Stimulated activated effector memory CD8-positive, alpha-beta T cell treated with anti-CD3 and anti-CD28 coated beads, Interleukin-12 subunit alpha, Interleukin-12 subunit beta, amount 100 ng/mL, for 72 hours (primary cell): ENCODE results near the gene PTPRC.

ENCODE experiments used
- ATAC-seq: fragments of 150-1000 bp; cut with Tn5 transposase; 2 replicates; pipeline ENCODE4 v1.10.0; 2021
- DNase-seq, 2 donors: peaks; one replicate each; pipeline ENCODE4 v3.0.0; 2021 to 2022; ENCODE audit warnings: low spot score in 2 of 2
- H3K27ac Mint-ChIP-seq: one replicate; pipeline ENCODE4 v1.8.0; 2022; ENCODE audit warnings: mild to moderate bottlenecking, mixed read lengths
- H3K36me3 Mint-ChIP-seq: one replicate; pipeline ENCODE4 v1.8.0; 2022; ENCODE audit warnings: mild to moderate bottlenecking, mixed read lengths
- H3K4me1 Mint-ChIP-seq: one replicate; pipeline ENCODE4 v1.8.0; 2022; ENCODE audit warnings: mixed read lengths
- H3K4me3 Mint-ChIP-seq: one replicate; pipeline ENCODE4 v1.8.0; 2022; ENCODE audit warnings: mild to moderate bottlenecking, mixed read lengths
- H3K9me3 Mint-ChIP-seq: one replicate; pipeline ENCODE4 v1.8.0; 2022; ENCODE audit warnings: mixed read lengths

PTPRC gene

DNA sequence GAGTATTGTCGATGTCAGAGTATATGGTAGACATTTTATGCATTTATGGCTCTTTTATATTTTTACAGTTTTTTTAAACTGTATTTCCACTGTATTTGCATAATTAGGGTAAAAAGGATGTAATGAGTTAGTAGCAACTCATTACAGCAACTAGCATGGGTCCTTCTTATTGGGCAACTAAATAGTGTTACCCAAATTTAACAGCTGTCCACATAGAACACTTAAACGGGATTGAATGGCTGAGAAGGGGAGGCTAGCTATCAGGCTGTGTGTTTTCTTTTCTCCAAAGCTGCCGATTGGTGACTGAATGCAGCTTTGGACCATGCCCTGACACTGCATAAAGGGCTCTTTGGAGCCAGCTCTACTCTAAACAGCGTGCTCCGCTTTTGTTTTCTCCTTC is 75.4 kb downstream of the PTPRC start:
- ATAC-seq (no peak), DNase-seq (no peak)
- H3K4me3 Mint-ChIP-seq: no peak overlapping the region
- H3K36me3 Mint-ChIP-seq: no peaks in the 10 kb centered on the region
- H3K4me1 Mint-ChIP-seq: peaks cover 32% of the 10 kb centered on the region
- H3K9me3 Mint-ChIP-seq: no peaks in the 10 kb centered on the region
- H3K27ac Mint-ChIP-seq: peak overlapping the region; percentile 66

DNA sequence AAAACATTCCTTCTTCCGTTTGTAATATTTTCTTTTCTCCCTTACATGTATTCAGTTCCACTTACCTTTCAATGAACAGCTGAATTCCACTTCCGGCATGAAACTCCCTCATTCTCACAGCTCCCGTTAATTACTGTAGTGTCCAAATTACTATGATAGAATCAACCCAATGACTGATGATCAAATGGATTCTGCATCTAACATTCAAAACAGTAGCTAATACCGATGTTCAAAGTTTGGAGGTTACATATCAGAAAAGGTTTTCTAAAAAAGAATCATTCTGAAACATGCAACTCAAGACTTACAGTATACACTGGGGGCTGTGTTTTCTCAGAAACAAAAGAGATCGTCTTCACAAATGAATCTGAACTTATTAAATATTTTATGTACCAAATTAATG is 77.2 kb downstream of the PTPRC start:
- ATAC-seq (peak; percentile 81), DNase-seq (no peak)
- no peaks in the 10 kb centered on the region for H3K36me3 Mint-ChIP-seq
- peak overlapping the region; percentile 24 for H3K4me3 Mint-ChIP-seq
- no peaks in the 10 kb centered on the region for H3K9me3 Mint-ChIP-seq
- peak overlapping the region; percentile 35 for H3K27ac Mint-ChIP-seq
- peaks cover 37% of the 10 kb centered on the region for H3K4me1 Mint-ChIP-seq

DNA sequence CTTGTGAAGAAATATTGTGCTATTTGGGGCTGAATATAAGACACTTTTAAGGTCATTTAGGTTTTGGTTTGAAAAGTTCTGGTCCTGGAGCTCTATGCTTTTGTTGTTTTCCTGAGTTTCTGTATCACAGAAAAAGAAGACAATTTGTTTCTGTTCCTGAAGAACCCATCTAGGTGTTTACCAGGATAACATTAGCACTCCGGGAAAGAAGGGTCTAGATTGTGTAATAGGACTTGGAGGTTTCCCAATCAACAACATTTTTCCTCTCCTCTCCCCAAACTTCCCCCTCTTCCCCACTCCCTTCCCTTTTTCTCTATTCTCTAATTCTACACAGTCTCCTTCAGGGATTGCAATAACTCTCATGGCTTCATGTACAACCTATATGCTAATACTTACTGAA is 78.7 kb downstream of the PTPRC start:
- Mint-ChIP-seq H3K27ac (peak overlapping the region; percentile 1), H3K4me1 (peaks cover 33% of the 10 kb centered on the region), H3K36me3 (no peaks in the 10 kb centered on the region), H3K4me3 (no peak overlapping the region), H3K9me3 (no peaks in the 10 kb centered on the region)
- DNase-seq (no peak), ATAC-seq (no peak)

DNA sequence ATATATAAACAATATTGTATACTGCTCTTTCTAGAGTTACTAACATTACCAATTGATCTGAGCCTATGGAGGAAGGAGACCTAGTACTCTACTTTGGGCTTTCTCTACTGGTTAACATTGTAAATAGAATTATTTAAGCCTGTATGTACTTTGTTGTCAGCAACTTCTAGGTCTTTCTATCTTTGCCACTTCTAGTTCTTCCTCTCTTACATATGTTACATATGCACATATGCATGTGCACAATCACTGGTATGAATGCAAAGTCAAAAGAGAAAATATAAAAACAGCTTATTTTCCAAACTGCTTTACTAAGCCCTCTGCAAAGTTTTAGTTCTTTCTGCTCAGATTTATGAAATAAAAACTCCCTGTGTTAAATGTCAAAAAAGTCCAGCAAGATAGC is 84.3 kb downstream of the PTPRC start:
- H3K9me3 Mint-ChIP-seq: no peaks in the 10 kb centered on the region

DNA sequence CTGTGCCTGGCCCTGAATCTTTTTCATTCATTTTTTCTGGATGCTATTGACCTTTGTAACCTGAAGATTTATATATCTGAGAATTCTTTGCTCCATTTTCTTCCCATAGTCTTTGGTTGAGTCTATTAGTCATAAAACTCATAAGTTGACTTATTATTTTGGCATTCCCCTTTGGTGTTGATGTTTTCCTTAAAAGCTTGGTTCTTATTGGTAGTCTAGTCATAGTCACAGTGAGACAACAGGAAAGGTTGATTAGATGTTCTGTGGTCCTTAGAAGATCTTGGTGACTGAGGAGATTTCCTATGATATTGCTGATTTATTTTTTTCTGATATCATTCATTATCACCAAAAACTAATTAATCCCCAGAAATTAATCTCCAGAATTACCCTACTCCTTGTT is 86.2 kb downstream of the PTPRC start:
- H3K4me1 Mint-ChIP-seq: peaks cover 46% of the 10 kb centered on the region
- no peaks in the 10 kb centered on the region for H3K9me3 Mint-ChIP-seq
- ATAC-seq: peak; percentile 42
- H3K36me3 Mint-ChIP-seq: no peaks in the 10 kb centered on the region
- DNase-seq: no peak
- no peak overlapping the region for H3K4me3 Mint-ChIP-seq
- peak overlapping the region; percentile 77 for H3K27ac Mint-ChIP-seq

More for the DNA sequence above, 84.3 kb downstream of the PTPRC start:
- DNase-seq (no peak), ATAC-seq (no peak)
- Mint-ChIP-seq H3K4me1 (peaks cover 40% of the 10 kb centered on the region), H3K27ac (peak overlapping the region; percentile 77), H3K4me3 (no peak overlapping the region), H3K36me3 (no peaks in the 10 kb centered on the region)

DNA sequence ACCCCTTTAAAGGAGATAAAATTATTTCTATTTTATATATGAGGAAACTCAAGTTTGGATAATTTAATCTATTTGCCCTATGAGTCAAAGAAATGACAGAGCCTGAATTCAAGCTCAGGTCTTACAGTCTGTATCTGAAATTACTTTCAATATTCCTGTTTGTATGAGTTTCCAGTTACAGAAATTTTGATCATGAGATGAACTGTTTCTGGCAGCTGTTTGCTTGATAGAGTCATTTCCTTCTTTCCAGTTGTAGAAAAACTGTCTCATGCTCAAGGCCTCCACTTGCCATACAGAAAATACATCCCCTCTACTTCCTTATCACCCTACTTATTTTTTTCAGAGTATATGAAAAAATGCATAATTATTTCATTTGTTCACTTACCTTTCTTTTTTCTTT is 87.6 kb downstream of the PTPRC start:
- no peaks in the 10 kb centered on the region for H3K36me3 Mint-ChIP-seq
- ATAC-seq (peak; percentile 66), DNase-seq (no peak)
- no peaks in the 10 kb centered on the region for H3K9me3 Mint-ChIP-seq
- H3K4me1 Mint-ChIP-seq: peaks cover 43% of the 10 kb centered on the region
- H3K4me3 Mint-ChIP-seq: no peak overlapping the region
- H3K27ac Mint-ChIP-seq: peak overlapping the region; percentile 77

DNA sequence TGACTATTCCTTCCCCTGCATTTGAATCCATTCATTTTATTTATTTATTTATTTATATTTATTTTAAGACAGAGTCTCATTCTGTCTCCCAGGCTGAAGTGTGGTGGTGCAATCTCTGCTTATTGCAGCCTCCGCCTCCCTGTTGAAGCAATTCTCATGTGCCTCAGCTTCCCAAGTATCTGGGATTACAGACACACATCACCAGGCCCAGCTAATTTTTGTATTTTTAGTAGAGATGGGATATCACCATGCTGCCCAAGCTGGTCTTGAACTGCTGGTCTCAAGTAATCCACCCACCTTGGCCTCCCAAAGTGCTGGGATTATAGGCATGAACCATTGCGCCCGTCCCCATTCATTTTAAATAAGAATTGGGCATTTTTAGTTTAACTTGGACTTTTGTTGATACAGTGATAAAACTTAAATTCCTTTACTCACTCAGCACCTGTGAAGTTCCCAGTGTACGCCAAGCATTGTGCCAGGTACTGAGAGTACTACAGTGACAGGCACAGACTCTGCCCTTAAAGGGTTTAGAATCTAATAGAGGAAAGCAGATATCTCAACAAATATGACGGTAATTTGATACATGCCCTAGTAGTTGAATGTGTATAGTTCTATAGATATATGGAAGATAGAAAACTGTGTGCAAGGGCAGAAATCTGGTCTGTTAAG is 90.5 kb downstream of the PTPRC start:
- ATAC-seq: no peak
- H3K4me1 Mint-ChIP-seq: peaks cover 54% of the 10 kb centered on the region
- no peaks in the 10 kb centered on the region for H3K36me3 Mint-ChIP-seq
- no peak for DNase-seq
- peak overlapping the region; percentile 81 for H3K27ac Mint-ChIP-seq
- no peak overlapping the region for H3K4me3 Mint-ChIP-seq
- no peaks in the 10 kb centered on the region for H3K9me3 Mint-ChIP-seq

DNA sequence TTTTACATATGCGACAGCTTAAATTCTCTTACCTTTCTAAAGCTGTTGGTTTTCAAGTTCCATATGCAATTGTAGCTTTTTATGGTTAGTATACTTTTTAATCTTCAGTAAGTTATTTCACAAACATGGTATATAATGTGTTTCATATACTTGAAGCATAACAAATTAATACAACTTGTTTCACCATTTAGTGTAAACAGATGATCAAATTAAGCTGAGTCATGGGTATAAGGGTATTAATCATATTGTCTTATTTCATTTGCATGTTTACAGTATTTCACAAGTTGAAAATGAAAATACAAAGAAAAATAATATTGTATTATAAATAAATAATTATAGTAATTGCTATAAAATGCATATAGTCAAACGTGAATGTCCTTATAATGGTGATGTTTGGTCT is 92.1 kb downstream of the PTPRC start:
- Mint-ChIP-seq H3K4me3 (no peak overlapping the region), H3K27ac (no peak overlapping the region), H3K4me1 (peaks cover 50% of the 10 kb centered on the region), H3K9me3 (no peaks in the 10 kb centered on the region), H3K36me3 (no peaks in the 10 kb centered on the region)
- ATAC-seq (no peak), DNase-seq (no peak)

DNA sequence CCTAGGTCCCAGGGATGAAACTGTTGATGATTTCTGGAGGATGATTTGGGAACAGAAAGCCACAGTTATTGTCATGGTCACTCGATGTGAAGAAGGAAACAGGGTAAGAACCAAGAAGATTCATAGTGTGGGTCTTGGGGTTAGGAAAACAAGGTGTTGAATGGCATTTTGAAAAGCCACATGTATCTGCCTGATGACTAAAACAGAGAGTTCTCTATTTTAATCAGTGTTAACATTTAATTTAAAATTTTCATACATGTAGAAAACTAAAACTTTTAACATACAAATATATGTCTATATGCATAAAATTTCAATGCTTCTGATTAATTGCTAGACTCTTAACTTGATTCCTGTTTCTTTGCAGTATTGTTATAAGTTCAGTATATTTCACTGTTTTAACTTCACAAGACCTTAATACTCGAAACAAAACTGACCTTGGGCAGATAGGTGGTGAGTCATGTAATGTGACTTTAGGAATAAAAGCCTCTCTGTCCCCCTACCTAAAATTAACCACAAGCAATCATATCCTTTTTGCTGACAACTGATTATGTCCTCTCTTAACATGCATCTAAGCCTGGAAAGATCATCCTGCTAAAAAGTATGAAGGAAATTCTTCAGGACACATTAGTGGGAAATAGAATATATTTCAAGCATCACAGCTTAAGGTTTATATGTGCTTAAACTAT is 95.6 kb downstream of the PTPRC start:
- peak; percentile 97 for ATAC-seq
- Mint-ChIP-seq H3K9me3 (peaks cover 3% of the 10 kb centered on the region), H3K36me3 (no peaks in the 10 kb centered on the region)

DNA sequence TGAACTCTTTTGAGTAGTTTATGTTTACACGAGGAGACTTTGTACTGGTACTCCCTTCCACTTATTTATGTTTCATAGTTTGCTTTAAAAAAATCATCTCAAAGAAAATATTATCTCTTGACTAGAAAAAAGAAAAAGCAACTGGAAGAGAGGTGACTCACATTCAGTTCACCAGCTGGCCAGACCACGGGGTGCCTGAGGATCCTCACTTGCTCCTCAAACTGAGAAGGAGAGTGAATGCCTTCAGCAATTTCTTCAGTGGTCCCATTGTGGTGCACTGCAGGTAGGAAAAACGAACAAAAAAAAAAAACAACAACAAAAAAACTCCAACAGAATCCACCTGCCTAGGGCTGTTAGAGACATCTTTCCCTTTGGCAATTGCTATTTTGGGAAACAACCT is 102.9 kb downstream of the PTPRC start:
- no peaks in the 10 kb centered on the region for H3K36me3 Mint-ChIP-seq
- H3K4me1 Mint-ChIP-seq: peaks cover 25% of the 10 kb centered on the region
- no peak for DNase-seq
- no peaks in the 10 kb centered on the region for H3K9me3 Mint-ChIP-seq
- ATAC-seq: no peak
- H3K27ac Mint-ChIP-seq: no peak overlapping the region
- H3K4me3 Mint-ChIP-seq: no peak overlapping the region

More for the DNA sequence above, 95.6 kb downstream of the PTPRC start:
- Mint-ChIP-seq H3K27ac (peak overlapping the region; percentile 85), H3K4me1 (peaks cover 51% of the 10 kb centered on the region), H3K4me3 (peak overlapping the region; percentile 11)
- no peak for DNase-seq

DNA sequence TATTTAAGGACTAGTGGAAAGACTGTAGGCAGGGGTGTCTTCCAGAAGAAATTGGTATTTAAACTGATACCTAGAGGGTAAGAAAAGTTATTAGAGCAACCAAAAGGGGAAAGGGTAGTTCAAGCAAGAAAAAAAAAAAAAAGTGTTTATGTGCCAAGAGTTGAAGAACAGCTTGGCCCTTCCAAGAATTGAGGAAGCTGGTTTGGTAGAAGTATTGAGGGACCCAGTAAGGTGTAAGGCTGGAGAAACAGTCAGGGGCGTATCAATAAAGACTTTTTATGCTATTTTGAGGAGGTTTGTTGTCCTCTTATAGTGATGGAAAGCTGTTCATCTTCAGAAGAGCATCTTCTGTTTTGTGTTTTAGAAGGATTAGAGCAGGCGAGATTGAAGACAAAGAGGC is 108.3 kb downstream of the PTPRC start:
- H3K27ac Mint-ChIP-seq: no peak overlapping the region

DNA sequence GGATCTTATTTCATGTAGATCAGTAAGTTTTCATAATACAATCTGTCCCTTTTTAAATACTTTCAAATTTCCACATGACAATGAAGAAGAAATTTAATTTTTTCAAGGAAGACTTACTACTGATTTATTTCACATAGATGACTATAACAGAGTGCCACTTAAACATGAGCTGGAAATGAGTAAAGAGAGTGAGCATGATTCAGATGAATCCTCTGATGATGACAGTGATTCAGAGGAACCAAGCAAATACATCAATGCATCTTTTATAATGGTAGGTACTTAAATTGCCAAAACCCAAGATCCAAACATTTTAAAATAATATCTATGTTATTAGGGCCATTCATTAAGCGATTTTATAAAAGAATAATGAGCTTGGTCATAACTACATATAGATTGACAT is 110.4 kb downstream of the PTPRC start:
- DNase-seq (no peak), ATAC-seq (peak; percentile 94)
- peaks cover 12% of the 10 kb centered on the region for H3K4me1 Mint-ChIP-seq
- H3K36me3 Mint-ChIP-seq: no peaks in the 10 kb centered on the region
- H3K4me3 Mint-ChIP-seq: no peak overlapping the region
- no peak overlapping the region for H3K27ac Mint-ChIP-seq
- no peaks in the 10 kb centered on the region for H3K9me3 Mint-ChIP-seq

More for the DNA sequence above, 108.3 kb downstream of the PTPRC start:
- H3K4me1 Mint-ChIP-seq: peaks cover 12% of the 10 kb centered on the region
- H3K4me3 Mint-ChIP-seq: no peak overlapping the region
- no peaks in the 10 kb centered on the region for H3K9me3 Mint-ChIP-seq
- ATAC-seq (no peak), DNase-seq (no peak)
- H3K36me3 Mint-ChIP-seq: no peaks in the 10 kb centered on the region

DNA sequence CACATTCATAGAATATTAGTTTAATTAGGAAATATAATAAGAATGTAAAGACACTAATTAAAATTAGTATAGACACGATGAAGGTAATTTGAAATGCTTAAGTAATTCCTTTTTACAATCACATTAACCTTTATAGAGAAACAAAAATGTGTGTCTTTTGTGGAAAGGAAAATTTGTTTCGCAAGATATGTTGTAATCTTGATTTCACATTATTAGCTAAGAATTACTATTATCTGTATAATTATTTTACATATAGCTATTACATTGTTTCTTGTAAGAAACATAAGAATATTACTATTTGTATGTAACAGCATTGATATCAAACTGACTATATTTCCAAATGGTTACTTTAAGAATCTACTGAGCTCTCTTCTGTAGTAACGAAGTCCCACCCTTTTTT is 111.2 kb downstream of the PTPRC start:
- no peak overlapping the region for H3K27ac Mint-ChIP-seq
- DNase-seq (no peak), ATAC-seq (no peak)
- no peaks in the 10 kb centered on the region for H3K9me3 Mint-ChIP-seq
- no peak overlapping the region for H3K4me3 Mint-ChIP-seq
- H3K36me3 Mint-ChIP-seq: no peaks in the 10 kb centered on the region
- H3K4me1 Mint-ChIP-seq: peaks cover 12% of the 10 kb centered on the region

DNA sequence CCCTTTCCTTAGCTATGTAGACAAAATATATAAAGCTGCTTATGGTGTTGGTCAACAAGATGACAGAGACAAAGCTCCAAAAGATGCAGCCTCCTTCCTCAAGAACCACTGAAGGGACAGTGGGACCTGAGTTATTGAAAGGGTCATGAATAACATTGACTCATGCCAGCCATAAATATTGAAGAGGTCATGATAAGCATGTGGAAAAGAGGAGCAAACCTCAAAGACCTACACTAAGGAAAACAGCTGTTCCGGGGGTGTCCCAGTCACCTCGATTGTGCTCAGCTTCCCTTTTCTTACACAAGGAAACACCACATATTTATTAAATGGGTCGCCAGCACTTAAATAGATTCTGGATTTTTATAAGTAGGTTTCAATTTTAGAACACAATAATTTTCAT is 112.9 kb downstream of the PTPRC start:
- ATAC-seq: no peak
- Mint-ChIP-seq H3K27ac (peak overlapping the region; percentile 36), H3K4me1 (peaks cover 12% of the 10 kb centered on the region), H3K36me3 (no peaks in the 10 kb centered on the region), H3K4me3 (no peak overlapping the region), H3K9me3 (no peaks in the 10 kb centered on the region)
- DNase-seq: no peak

DNA sequence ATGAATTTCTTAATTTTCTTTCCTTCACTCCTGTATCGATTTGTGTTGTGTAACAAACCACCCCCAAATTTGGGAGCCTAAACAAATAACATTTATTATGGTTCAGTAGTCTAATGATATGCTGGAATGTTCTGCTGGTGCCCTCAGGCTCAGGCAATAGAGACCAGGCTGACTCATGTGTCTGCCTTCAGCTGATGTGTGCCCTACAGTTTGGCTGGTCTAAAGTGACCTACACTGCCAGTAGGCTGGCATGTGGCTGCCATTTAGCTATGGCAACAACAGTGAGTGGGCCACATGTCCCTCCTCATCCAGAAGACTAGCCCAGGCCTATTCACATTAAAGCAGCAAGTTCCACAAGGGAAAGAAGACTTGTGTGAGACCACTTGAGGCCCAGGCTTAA is 115.8 kb downstream of the PTPRC start:
- DNase-seq (no peak), ATAC-seq (no peak)
- H3K4me3 Mint-ChIP-seq: no peak overlapping the region
- peaks cover 12% of the 10 kb centered on the region for H3K4me1 Mint-ChIP-seq
- peaks cover 13% of the 10 kb centered on the region for H3K36me3 Mint-ChIP-seq
- H3K27ac Mint-ChIP-seq: peak overlapping the region; percentile 57
- H3K9me3 Mint-ChIP-seq: no peaks in the 10 kb centered on the region

DNA sequence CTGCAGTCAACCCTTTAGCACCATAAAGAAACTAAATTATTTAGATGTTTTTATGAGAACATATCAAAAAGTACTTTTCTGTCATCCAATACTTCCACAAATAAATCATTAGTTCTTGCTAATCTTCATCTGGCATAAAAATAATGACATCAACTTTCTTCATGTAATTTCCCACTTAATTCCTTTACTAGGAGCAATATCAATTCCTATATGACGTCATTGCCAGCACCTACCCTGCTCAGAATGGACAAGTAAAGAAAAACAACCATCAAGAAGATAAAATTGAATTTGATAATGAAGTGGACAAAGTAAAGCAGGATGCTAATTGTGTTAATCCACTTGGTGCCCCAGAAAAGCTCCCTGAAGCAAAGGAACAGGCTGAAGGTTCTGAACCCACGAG is 116.9 kb downstream of the PTPRC start:
- H3K4me1 Mint-ChIP-seq: peaks cover 10% of the 10 kb centered on the region
- H3K4me3 Mint-ChIP-seq: no peak overlapping the region
- DNase-seq (no peak), ATAC-seq (no peak)
- H3K27ac Mint-ChIP-seq: peak overlapping the region; percentile 68
- H3K36me3 Mint-ChIP-seq: peaks cover 24% of the 10 kb centered on the region
- H3K9me3 Mint-ChIP-seq: peaks cover under 1% of the 10 kb centered on the region
